Keratinocyte (primary cell): ENCODE results near the gene CUX1.

Experiments used
- CTCF ChIP-seq, 3 experiments: IDR thresholded peaks in 1 of 3; conservative IDR thresholded peaks in 1 of 3; optimal IDR thresholded peaks in 1 of 3; 2 replicates in 2 of 3; 3 replicates in 1 of 3; pipeline versions ENCODE3 to v1.5.1; 2011; ENCODE audit warnings: low read length in 3 of 3, mild to moderate bottlenecking in 3 of 3, moderate library complexity in 2 of 3, control low read depth in 1 of 3, inconsistent platforms in 1 of 3; ENCODE audit not compliant: insufficient read depth in 2 of 3; ENCODE audit errors: extremely low read depth in 1 of 3
- EZH2 ChIP-seq: IDR thresholded peaks from one replicate; pipeline ENCODE4 v1.6.1; 2012; ENCODE audit warnings: inconsistent platforms, mild to moderate bottlenecking, low read length, moderate library complexity

- TF ChIP-seq CTCF (optimal IDR thresholded peaks at IDR 0.05 in 1 of 3, IDR thresholded peaks at IDR 0.05 in 1 of 3, conservative IDR thresholded peaks at IDR 0.05 in 1 of 3; ENCODE audit: extremely low read depth in 1 of 3, insufficient read depth in 2 of 3, low read length in 3 of 3) = no peak
- TF ChIP-seq EZH2 = no peak
Measured at GRCh38 chr7:101998029-101998905, 180.8 kb downstream of the CUX1 start.
